ENCODE results near the gene IL2RA.

The IL2RA gene

DNA sequence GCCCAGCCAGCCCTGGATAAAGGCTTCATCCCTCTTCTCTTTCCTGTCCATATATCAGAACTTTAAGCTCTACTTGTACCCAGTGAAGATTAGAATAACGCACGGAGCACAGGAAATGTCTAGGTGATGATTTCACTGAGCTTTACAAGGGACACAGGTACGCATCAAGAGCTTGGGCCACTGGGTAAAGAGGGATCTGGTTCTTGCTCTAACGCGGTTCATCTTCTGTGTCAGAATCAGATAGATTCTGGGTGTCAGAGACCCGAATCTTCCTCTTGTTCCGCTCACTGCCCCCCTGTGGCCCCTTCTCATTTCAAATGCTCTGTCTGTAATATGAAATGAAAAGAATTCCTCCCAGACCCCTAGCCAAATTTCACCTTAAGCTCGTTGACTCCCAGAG lies 24.7 kb downstream of the IL2RA start:
- FAIRE-seq, result no peak

DNA sequence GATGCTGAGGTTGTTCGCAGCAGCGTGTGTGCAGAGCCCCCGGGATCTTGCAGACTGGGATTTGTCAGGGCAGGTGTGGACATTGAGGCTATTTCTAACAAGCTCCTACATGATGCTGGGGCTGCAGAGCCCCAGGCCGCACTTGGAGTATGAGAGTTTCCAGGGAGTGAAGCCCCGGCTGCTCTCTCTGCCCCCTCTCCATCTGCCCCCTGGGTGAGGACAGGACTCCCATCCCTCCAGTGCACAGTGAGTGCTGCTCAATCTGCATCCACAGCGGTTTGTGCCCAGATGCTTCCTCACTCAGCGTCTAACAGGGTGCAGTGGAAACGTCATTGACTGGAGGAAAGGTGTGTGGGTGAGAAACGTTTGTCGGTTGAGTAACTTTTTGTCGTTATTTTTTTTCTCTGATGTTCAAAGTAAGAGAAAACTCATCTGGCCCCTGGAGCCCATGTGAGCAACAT lies 25.3 kb downstream of the IL2RA start:
- no peak for FAIRE-seq

DNA sequence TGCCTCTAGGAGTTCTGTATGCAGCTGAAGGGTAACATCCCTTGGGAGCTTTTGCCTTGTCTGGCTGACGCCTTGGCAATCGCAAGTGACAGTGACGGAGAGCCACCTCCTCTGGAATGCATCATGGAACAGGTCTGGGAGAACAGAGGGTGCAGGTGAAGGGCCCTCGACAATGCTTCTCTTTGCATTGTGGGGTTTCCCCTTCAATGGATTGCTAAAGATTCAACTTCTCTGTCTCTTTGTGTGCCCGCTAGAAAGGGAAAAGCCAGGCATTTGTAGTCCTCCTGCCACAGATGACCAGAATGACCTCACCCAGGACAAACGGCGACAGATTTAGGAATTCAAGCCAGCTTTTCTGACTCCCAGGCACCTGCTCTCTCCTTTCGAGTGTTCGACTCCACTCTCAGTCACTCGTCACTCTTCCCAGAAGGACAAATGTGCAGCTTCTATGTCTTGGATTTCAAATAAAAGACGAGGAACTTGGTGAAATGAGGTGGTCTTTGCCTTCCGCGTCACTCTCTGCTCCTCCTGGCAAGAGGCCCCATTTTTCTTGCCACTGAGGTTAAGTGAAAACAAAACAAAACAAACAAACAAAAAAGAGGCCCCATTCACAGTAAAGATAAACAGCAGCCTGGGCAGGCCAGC lies 26.1 kb downstream of the IL2RA start:
- FAIRE-seq, result no peak

DNA sequence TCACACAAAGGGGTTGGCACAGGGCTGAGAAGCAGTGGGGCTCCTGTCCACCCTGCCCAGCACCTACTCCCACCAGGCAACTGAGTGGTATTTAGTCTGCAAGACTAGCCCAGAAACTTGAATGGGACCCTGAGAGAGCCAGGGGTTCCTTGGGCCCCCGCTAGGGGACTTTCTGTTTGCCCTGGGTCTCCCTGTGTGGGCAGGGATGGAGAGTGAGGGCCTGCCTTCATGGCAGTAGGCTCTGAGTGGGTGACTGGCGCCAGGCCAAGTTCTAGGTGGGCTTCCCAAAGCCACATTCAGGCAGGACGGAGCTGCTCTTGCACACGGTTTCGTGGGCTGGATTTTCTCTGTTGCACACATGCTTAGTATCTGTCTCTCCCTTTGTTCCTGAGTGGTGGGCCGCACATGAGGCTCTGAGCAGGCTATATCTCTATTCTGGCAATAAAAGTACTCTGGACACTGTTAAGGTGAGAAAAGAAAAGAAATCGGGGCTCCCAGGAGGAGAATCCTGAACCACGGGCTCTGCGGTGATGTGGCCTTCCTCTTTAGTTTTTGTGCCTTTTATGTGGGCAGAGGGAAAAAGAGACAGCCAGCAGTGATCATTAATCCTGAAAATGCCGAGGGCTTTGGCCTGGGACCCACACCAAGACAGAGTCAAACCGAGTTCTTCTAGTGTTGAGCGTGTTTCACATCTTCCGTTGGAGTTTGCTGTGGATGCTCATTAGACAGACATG lies 26.9 kb downstream of the IL2RA start:
- FAIRE-seq, result no peak

DNA sequence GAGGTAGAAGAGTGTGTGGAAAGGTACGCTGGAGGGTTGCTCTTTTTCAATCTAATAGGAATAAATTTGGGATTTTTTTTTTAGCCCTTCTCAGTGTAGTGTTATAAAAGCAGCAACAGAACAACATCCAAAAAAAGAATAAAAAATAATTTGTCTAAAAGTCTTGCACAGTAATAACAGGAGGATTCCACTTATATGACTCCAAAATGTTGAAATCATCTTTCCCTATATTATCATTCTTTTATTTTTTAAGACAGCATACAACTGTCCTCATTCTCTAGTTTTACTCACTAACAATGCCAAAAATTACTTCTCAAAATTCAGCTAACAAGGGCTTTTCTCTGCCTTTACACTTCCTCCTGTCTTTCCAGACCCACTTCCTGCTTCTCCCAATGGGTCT lies 27.8 kb downstream of the IL2RA start:
- no peak for FAIRE-seq

DNA sequence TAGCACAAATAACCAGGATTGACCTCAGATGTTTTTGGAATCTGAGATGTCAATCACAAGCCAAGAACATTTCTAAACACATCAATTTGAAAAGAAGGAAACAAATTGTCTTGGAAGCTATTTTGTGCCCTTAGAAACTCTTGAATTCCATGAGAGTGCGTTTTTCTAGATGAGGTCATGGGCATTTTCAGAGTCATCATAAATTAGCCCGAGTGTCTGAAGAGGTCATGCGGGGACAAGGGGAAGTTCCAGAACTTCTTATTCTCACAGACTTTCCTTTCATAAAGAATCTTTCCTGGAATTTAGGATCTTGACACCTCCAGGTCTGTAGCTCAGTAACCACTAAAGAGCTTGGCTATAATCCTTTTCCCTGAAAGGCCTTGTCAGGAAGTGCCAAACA lies 28.2 kb downstream of the IL2RA start:
- no peak for FAIRE-seq

DNA sequence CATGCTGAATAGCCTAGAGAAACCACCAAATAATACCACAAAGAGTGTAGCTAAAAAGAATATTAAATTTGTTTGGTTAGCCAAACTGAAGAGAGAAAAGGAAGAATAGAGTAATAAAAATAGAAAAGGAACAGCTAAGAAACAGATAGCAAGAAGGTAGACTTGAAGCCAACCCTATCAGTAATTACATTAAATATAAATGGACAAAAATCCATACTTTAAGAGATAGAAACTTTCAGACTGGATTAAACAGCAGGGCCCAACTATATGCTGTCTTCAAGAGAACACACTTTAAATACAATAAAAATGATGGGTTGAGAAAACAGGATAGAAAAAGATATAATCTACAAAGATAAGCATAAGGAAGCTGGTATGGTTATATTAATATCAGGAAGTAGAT lies 31.2 kb downstream of the IL2RA start:
- FAIRE-seq, result no peak

DNA sequence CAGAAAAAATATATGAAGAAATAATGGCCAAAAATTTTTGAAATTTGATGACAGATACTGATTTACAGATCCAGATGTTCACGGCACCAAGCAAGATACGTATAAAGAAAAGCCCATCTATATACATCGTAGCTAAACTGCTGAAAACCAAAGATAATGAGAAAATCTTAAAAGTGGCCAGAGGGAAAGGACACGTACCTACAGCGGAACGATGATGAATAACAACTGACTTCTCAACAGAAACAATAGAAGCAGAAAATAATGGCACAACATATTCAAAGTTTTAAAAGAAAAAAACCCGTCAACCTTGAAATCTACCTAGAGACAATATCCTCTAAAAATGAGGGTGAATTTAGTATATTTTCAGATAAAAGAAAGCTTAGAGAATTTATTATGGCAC lies 31.9 kb downstream of the IL2RA start:
- no peak for FAIRE-seq

DNA sequence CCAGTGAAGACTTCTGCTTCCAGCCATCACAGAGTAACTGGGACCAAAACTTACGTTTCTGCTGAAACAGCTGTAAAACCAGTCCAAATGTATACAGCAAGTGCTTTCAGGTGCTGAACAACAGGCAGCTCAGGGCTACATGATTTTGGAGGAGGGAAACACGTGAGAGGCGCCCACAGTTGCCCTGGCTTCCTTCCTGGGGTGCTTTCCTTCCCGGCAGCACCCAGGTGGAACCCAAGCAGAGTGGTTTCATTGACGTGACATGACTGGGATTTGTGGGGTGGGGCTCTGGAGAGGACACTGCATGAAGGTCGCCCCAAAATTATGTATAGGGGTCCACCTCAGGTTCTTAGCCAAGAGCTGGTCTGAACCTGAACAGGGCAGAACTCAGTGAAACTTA lies 34.2 kb downstream of the IL2RA start:
- FAIRE-seq, result no peak

DNA sequence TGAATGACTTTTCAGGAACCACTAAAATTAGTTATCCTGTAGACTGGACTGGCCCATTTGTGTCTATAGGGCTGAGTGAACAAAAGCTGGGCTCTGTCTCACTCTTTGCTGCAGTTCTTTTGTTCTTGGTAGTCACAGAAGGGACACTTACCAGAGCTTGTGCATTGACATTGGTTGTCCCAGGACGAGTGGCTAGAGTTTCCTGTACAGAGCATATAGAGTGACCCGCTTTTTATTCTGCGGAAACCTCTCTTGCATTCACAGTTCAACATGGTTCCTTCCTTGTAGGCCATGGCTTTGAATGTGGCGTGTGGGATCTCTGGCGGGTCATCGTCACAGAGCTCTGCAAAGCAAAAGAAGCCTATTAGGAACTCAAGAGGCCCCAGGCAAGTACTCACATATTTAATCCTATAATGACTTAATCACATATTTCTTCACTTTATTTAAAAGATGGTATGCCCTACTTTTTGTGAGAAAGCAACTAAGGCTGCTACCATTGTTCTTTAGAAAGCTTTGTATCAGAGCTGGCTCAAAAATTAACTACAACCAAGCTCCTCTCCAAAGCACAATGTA lies 36.4 kb downstream of the IL2RA start:
- no peak for FAIRE-seq

DNA sequence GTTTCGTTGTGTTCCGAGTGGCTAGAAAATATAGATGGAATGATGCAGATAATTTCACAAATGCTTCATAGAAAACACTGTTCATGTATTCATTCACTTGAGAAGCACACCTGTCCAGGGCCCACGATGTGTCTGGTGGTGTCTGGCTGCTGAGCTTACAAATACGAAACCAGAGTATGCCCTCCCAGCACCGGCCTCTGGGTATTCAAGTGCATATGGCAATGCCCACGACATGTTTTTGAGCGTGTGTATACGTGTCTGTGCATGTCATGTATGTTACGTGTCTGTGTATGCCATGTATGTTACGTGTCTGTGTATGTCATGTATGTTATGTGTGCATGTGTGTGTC lies 37.9 kb downstream of the IL2RA start:
- no peak for FAIRE-seq

DNA sequence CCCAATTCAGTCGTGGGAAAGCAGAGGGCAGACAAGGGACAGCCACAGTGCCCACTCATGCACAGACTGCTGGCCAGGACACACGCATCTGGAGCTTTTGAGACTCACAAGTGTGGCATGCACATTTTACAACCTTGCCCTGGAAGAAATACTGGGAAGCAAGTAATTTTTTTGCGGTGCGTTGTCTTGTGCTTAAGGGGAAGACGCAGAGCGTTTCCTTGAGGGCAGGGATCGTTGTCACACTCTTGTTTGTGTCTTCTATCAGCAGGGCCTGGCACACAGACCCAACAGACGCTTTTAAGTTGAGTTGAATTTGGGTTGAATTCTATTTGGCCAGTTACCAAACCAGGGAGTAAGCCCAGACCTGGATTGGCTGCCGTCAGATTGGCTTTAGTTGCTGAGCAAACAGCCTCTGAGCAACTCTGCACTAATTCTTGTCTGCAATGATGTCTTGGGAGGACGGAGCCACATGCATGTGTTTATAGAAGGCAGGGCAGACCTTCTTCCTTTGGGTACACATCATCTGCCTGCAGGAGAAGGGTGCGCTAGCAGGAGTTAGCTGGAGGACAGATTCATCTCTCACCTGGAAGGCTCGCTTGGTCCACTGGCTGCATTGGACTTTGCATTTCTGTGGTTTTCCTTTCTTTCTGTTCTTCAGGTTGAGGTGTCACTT lies 38.4 kb downstream of the IL2RA start:
- FAIRE-seq, result no peak

DNA sequence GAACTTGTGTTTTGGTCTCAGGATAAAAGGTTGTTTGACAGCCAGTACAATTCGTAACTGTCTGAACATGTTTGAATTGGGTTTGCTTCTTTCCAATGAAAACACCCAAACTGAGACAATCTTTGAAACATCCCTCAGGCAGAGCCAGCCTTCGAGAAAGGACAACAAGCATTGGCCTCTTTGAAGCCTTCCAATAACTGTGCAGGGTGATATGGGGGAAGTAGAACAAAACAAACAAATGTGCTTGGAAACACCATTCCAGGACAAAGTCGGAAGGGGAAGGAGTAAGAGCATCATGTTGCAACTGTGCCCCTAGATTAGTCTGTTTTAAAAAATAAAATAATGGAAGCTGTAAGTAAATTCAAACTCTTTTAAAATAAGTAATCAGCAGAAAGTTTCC lies 39.5 kb downstream of the IL2RA start:
- no peak for FAIRE-seq

DNA sequence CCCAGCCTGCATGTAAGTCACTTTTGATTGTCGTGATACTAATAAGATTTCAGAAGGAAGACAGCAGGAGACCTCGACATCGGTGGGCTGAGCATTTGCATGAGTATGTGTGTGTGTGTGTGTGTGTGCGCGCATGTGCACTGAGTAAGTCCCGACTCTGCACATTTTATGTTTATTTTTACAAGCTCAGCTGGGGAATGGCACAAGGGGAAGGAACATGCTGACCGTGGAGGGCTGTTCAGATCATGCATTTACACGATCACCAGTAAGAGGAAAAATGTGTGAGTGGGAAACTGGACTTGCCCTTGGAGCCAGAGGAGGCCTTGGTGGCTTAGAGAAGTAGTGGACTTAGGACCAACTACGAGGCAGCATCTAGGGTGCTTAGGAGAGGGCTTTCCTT lies 41.3 kb downstream of the IL2RA start:
- no peak for FAIRE-seq

DNA sequence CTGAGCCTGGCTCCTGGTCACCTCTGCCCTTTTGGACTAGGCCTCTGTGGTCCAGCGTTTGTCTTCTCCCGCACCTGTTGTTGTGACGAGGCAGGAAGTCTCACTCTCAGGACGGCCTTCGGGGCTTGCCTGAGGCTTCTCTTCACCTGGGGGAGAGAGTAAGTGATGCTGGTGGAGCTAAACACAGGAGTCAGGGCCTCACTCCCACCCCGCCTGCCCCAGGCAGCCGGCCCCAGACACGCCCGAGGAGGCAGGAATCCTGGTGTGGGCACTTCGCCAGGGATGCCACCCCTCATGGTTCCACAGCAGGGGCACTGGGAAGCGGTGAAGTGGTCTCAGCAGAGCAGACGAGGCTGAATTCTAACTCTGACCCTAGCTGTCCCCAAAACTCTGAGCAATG lies 42.4 kb downstream of the IL2RA start:
- no peak for FAIRE-seq

DNA sequence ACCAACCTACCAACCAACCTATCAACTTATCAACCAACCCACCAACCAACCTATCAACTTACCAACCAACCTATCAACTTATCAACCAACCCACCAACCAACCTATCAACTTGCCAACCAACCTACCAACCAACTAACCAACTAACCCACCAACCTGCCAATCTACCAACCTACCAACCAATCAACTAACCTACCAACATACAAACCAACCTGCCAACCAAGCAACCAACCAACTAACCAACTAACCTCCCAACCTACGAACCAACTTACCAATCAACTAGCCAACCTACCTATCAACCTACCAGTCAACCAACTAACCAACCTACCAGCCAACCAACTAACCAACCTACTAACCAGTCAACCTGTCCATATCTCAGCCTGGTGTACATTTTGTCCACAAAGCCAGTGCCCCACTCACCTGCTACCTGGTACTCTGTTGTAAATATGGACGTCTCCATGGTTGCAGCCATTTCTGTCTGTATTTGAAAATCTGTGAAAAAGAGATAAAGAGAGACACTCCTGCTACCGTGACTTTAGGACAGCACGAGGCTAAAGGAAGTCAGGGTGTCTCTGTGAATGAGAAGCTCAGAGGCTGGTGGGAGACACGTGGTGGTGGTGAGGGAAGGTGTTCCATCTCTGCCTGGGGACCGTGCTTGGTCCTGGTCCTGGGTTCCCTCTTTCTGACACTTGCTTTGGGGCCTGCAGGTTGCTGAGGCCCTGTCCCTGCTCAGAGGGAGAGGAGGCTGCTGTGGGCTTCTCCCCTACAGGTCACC lies 43.0 kb downstream of the IL2RA start:
- no peak for FAIRE-seq

DNA sequence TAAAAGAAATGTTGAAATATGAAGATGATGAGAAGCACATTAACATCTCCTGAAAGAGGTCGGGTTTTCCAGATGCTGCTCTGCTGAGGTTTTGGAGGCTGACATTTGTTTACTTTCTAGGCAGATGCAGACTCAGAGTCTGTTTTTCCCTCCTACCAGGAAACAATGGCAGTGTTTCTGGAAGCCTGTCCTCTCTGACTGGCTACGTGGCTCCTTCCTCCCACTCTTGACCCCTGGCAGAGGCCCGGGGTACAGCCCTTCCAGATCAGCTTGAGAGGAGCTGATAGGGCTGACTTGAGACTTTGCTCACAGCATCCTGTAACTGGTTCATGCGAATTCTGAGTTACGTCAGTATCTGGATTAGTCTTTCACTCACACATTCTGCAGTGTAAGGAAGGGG lies 43.7 kb downstream of the IL2RA start:
- FAIRE-seq, result no peak

DNA sequence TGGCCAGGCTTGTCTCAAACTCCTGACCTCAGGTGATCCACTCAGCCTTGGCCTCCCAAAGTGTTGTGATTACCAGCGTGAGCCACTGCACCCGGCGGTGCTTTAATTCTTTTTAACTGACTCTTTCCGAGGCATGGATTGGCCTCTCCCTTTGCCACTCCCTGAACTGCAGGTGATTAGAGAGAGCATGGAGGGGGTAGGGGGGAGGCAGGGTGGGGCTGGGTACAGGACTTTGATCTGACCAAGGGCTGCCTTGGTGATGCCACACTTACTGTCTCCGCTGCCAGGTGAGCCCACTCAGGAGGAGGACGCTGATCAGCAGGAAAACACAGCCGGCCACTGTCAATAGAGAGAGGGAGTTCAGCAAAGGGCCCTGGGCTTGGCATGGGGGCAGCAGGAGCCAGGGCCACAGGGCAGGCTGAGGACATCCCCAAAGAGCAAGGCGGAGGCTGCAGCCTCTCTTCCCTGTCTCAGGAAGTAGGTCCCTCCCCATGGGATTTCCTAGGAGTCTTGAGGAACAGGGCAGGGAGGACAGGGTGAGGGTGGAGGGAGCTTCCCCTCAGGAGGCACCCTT lies 44.3 kb downstream of the IL2RA start:
- no peak for FAIRE-seq

DNA sequence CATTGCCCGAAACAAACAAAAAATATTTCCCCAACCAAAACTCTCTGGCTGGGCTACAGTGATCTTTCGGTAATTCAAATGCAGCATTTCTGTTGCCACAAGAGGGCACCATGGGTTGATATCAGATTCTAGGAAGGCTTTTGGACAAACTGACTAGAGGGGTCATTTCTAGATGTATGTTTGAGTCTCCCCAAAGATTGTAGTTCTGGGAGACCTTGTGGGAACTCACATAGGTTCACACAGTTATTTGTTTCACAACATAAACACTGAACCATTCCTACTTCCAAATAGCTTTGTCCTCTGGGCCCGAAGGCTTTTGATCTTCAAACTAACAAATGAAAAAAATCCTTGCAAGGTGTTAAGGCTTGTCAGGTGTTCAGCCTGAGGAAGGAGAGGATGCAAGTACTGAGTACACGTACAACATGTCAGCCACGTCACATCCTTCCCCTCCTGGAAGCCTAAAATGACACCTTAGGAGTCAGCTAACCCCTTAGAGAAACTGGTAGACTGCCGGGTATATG lies 47.9 kb downstream of the IL2RA start:
- no peak for FAIRE-seq

DNA sequence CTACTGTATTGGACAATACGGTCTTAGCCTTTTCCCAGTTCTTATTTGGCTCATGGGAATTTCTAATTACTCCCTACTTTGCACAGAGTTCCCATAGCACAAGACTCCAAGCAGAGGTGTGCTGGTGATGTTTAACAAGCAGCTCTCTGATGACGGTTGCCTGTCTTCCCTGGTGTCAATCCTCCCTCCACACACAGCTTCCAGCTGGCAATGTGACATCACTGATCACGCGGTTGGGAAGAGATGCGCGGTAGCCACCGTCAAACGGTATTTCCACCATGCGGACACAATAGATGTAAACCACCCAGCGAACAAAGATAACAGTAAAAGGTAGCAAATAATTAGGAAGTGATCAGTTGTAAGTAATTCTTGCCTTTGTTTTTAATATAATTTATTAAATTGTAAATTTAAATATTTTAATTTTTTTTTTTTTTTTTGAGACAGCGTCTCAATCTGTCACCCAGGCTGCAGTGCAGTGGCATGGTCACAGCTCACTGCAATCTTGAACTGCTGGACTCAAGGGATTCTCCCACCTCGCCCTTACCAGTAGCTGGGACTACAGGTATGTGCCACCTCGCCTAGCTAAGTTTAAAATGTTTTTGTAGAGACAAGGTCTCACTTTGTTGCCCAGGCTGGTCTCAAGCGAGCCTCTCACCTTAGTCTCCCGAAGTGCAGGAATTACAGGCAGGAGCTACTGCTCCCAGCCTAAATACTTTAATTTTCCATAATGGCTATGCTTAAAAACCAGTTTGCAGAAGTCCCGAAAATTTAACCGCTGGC lies 48.6 kb downstream of the IL2RA start:
- no peak for FAIRE-seq

DNA sequence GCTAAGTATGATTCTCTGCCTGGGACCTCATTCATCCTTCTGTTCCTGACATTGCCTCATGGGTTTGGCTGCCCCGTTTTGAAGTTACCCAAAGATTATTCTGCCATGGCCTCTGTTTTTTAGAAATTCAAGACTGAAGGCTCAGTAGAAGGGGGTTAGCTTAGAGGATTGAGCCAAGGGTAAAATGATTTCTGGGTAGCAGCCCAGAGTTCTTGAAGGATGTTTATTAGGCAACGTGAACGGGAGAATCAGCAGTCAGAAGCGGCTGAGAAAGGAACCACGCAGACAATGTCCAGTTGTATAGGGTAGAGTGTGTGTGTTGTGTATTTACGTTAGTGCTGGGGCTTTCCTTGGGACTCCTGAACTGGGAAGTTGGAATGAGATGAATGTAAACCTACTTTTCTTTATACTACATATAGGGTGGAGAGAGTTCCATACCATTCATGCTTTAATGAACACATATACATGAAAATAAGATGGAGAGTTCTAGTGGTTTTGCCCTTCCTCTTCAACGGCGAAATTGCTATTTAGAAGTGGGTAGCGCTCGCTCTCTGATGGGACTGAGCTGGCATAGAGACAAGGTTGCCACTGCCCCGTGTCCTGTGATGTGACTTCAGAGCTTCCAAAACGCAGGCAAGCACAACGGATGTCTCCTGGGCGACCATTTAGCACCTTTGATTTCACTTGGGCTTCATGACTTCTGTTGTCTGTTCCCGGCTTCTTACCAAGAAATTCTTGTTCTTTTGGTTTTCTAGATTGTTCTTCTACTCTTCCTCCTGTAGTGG lies 49.9 kb downstream of the IL2RA start:
- no peak for FAIRE-seq
